Right atrium auricular region (tissue), 2 donors: ENCODE measurements around the gene UQCRFS1. TPM values are rescaled to one million over a fixed set of nuclear protein-coding genes. Genes with fewer than 3 reads are reported as not detected.

Experiments
- DNase-seq: peaks from one replicate; pipeline ENCODE4 v3.0.0-alpha.2; 2019; ENCODE audit warnings: low spot score
- H3K27ac ChIP-seq, 2 donors: fragments of 200-600 bp; sonication (generic); 1 replicate in 1 of 2; 2 replicates in 1 of 2; pipeline ENCODE4 v1.5.1; 2016 to 2019
- H3K27me3 ChIP-seq, 2 donors: fragments of 200-600 bp; sonication (generic); one replicate each; pipeline versions ENCODE4 v1.5.1 to v1.6.0; 2017 to 2019
- H3K36me3 ChIP-seq: fragments of 200-600 bp; sonication (generic); one replicate; pipeline ENCODE4 v1.5.1; 2016
- H3K4me1 ChIP-seq, 2 donors: fragments of 200-600 bp; sonication (generic); one replicate each; pipeline versions ENCODE4 v1.5.1 to v1.6.0; 2017 to 2019
- H3K4me3 ChIP-seq, 2 donors: fragments of 200-600 bp; sonication (generic); 1 replicate in 1 of 2; 2 replicates in 1 of 2; pipeline ENCODE4 v1.5.1; 2017 to 2019; ENCODE audit warnings: mild to moderate bottlenecking in 1 of 2, moderate library complexity in 1 of 2
- H3K9me3 ChIP-seq, 2 donors: fragments of 200-600 bp; sonication (generic); one replicate each; pipeline ENCODE4 v1.5.1; 2019
- total RNA-seq, 2 donors: library from RNA; depleted of rRNA; stranded (reverse); fragments of >200 nt; gene quantifications; one replicate each; pipeline ENCODE4 v1.1.0, GENCODE V29; 2016
- TF ChIP-seq, protein P1 (sequence below), 2 donors: fragments of 200-600 bp; sonication (generic); IDR thresholded peaks; one replicate each; pipeline ENCODE4 v1.5.1; 2019; ENCODE audit warnings: antibody characterized with exemption in 2 of 2

The UQCRFS1 gene
- total RNA-seq, 2 donors from 2014 or later: 87.4 to 120 TPM

DNA sequence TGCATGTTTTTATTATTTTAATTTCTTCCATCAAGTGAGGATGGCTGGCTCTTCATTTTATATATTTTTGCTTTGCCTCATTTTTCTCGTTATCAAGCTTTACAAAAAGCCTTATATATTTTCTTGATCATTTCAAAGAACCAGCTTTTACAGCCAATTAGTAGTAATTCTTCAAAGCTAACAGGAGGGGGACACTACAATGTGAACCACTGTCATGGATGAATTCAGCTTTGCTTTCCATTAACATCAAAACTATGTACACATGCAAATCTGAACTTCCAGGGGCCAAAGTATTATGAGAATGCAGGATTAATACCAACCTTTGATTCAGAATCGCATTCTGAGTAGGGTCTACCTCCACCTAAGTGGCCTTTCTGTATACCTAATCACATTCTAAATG is 11.1 kb downstream of the UQCRFS1 start:
- no peak for DNase-seq
- Histone ChIP-seq H3K27me3 (no peaks in the 10 kb centered on the region), H3K27ac (no peak overlapping the region), H3K4me3 (no peak overlapping the region), H3K9me3 (no peaks in the 10 kb centered on the region), H3K36me3 (peaks cover 10% of the 10 kb centered on the region), H3K4me1 (peaks cover 0 to 5% of the 10 kb centered on the region in 2 donors)
- TF ChIP-seq, protein P1, sequence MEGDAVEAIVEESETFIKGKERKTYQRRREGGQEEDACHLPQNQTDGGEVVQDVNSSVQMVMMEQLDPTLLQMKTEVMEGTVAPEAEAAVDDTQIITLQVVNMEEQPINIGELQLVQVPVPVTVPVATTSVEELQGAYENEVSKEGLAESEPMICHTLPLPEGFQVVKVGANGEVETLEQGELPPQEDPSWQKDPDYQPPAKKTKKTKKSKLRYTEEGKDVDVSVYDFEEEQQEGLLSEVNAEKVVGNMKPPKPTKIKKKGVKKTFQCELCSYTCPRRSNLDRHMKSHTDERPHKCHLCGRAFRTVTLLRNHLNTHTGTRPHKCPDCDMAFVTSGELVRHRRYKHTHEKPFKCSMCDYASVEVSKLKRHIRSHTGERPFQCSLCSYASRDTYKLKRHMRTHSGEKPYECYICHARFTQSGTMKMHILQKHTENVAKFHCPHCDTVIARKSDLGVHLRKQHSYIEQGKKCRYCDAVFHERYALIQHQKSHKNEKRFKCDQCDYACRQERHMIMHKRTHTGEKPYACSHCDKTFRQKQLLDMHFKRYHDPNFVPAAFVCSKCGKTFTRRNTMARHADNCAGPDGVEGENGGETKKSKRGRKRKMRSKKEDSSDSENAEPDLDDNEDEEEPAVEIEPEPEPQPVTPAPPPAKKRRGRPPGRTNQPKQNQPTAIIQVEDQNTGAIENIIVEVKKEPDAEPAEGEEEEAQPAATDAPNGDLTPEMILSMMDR (IDR thresholded peaks at IDR 0.05): no peak

DNA sequence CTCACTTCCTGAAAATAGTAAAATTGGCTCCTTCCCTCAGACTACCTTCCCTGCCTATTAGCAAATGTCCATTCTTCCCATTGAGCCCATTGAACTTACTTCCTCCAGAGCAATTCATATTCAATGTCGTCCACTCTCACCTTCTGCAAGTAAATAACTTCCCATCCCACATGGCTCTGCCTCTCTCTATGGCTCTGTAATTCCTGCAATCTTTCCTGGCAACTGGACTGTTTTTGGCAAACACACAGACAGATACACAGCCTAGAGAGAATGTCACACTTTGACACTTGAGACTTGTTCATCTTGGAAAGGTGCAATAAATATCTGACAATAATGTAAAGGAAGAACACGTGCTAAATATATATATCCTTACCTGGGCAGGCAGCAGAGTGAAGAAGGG is 18.3 kb downstream of the UQCRFS1 start:
- Histone ChIP-seq H3K9me3 (no peaks in the 10 kb centered on the region), H3K27me3 (no peaks in the 10 kb centered on the region), H3K4me1 (peaks cover 0 to 3% of the 10 kb centered on the region in 2 donors), H3K4me3 (no peak overlapping the region), H3K27ac (no peak overlapping the region), H3K36me3 (no peaks in the 10 kb centered on the region)
- DNase-seq: no peak
- TF ChIP-seq, protein P1 (IDR thresholded peaks at IDR 0.05): no peak

DNA sequence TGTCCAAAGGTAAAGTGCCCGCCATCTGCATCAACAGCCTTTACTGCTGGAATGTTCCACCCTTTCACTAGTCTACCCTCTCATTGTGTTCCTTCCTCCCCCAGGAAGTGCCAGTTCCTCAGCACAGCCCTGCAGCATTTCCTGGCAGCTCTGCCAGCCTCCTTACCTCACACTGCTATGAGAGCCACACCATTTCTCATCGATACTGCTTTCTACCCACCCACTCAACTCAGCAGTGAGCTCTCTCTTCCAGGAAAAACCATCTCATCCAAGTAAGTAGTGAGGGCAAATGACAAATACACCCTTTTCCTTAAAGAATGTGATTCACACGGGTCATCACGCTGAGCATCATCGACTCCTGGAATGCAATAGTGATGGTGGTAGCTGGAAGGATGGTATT is 19.8 kb downstream of the UQCRFS1 start:
- H3K27ac ChIP-seq: no peak overlapping the region
- H3K4me1 ChIP-seq: peaks cover 0 to 3% of the 10 kb centered on the region in 2 donors
- no peak overlapping the region for H3K4me3 ChIP-seq
- H3K9me3 ChIP-seq: no peaks in the 10 kb centered on the region
- no peak for DNase-seq
- TF ChIP-seq, protein P1 (IDR thresholded peaks at IDR 0.05): no peak
- H3K36me3 ChIP-seq: no peaks in the 10 kb centered on the region
- H3K27me3 ChIP-seq: no peaks in the 10 kb centered on the region

DNA sequence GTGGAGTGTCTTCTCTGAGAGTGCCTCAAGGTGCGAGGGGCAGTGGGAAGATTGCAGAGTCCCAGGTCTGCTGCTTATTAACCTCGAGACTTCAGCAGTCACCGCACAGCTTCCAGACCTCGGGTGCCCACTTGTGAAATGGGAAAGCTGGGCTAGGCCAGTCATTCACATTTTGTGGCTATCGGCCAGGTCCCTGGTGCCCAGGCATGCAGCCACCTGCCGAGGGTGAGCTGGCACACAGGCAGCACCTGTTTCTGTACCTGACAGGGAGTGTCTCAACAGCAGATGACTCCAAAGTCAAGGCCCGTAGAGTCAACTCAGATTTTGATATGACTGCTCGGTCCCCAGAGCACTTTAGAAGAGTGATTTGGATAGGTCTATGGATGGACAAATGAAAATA is 21.9 kb downstream of the UQCRFS1 start:
- peaks cover 0 to 3% of the 10 kb centered on the region in 2 donors for H3K4me1 ChIP-seq
- no peak for DNase-seq
- no peaks in the 10 kb centered on the region for H3K27me3 ChIP-seq
- H3K36me3 ChIP-seq: no peaks in the 10 kb centered on the region
- TF ChIP-seq, protein P1 (IDR thresholded peaks at IDR 0.05): no peak
- no peaks in the 10 kb centered on the region for H3K9me3 ChIP-seq
- no peak overlapping the region for H3K27ac ChIP-seq
- no peak overlapping the region for H3K4me3 ChIP-seq

DNA sequence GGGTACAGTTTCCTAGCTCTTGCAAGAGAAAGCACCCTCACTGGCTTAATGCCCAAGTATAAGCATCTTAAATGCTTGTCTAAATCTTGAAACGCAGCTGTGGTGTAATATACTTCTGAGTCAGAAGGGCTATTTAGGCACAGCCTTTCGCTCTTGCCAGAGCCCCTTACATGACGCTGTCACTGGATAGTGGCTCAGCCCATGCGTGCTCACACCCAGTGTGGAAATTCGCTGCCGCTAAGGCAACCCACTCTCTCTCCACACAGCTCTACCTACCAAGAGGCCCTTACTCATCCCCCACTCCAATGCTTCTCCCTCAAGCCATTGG is 24.0 kb downstream of the UQCRFS1 start:
- TF ChIP-seq, protein P1 (IDR thresholded peaks at IDR 0.05): no peak

DNA sequence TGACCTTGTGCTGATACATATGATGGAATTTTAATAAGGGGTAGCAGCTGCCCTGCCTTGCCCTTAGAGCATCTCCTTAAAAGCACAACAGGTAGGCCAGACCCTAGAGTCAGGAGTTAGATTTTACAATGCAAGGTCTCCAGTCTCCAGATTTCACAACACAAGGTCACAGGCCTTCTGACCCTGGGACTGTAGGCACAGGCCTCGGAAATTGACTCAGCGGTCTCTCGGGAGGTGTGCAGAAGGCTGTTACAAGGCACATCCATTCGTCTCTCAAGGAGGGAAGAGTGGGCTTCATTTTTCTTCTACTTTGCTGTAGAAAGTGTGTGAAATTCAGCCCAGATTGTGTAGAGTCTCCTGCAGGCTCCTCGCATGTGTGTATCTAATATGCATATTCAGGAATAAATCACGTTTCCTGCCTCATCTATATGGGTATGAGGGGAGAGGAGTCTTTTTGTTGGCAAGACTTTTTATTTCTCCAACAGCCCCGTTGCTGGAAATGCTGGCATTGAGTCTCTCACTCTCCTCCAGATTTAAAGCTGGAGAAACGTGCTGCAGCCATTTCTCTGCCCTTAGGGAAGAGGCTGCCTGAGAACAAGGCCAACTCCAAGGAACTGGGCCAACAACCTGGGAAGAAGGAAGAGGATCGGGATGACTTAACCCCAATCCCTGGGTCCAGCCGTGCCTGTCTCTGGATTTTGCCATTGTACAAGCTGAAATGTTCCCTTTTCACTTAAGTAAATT is 24.5 kb downstream of the UQCRFS1 start:
- H3K4me1 ChIP-seq: no peaks in the 10 kb centered on the region
- TF ChIP-seq, protein P1 (IDR thresholded peaks at IDR 0.05): no peak
- no peak overlapping the region for H3K27ac ChIP-seq
- H3K36me3 ChIP-seq: no peaks in the 10 kb centered on the region
- no peaks in the 10 kb centered on the region for H3K27me3 ChIP-seq
- no peak for DNase-seq
- H3K9me3 ChIP-seq: no peaks in the 10 kb centered on the region
- no peak overlapping the region for H3K4me3 ChIP-seq

More for the DNA sequence above, 24.0 kb downstream of the UQCRFS1 start:
- Histone ChIP-seq H3K36me3 (no peaks in the 10 kb centered on the region), H3K4me1 (no peaks in the 10 kb centered on the region), H3K27ac (no peak overlapping the region), H3K4me3 (no peak overlapping the region), H3K27me3 (no peaks in the 10 kb centered on the region), H3K9me3 (no peaks in the 10 kb centered on the region)
- no peak for DNase-seq
